HEK293 (cell line): ENCODE measurements around the gene TUBGCP6.

Experiments
- CTCF ChIA-PET: fragments of 350-600 bp; formaldehyde crosslinking; extraction: SDS; loops from one replicate; lab custom pipeline; 2021; ENCODE audit warnings: antibody characterized with exemption; lab: Yijun Ruan, JAX
- POLR2A ChIA-PET: fragments of 300-600 bp; formaldehyde crosslinking; extraction: SDS; loops from one replicate; lab custom pipeline; 2020; ENCODE audit warnings: antibody characterized with exemption, inconsistent platforms; lab: Yijun Ruan, JAX
- H3K27ac ChIP-seq: fragments of 200-500 bp; sonication (Bioruptor generic); 2 replicates; pipeline ENCODE4 v1.5.1; 2014; ENCODE audit warnings: low read depth, low read length, control low read depth, inconsistent platforms; ENCODE audit errors: extremely low read depth
- H3K36me3 ChIP-seq, 2 experiments: fragments of 200-500 bp in 1 of 2; sonication (Bioruptor generic) in 1 of 2; 1 replicate in 1 of 2; 2 replicates in 1 of 2; pipeline ENCODE4 v1.5.1; 2014 to 2017; ENCODE audit warnings: inconsistent platforms in 2 of 2, low read length in 2 of 2; ENCODE audit not compliant: control insufficient read depth in 2 of 2, insufficient read depth in 1 of 2
- H3K4me1 ChIP-seq: fragments of 200-500 bp; sonication (Bioruptor generic); 2 replicates; pipeline ENCODE4 v1.5.1; 2014; ENCODE audit warnings: mild to moderate bottlenecking, low read length, inconsistent platforms; ENCODE audit not compliant: control insufficient read depth, insufficient read depth
- H3K4me3 ChIP-seq: 2 replicates; pipeline ENCODE4 v1.5.1; 2011; ENCODE audit warnings: low read depth, mild to moderate bottlenecking, control low read depth, low read length, moderate library complexity
- H3K9me3 ChIP-seq: fragments of 200-500 bp; sonication (Bioruptor generic); 2 replicates; pipeline ENCODE4 v1.5.1; 2014; ENCODE audit warnings: low read depth, low read length, inconsistent platforms; ENCODE audit not compliant: control insufficient read depth, insufficient read depth
- GLIS1 ChIP-seq: fragments of 450-650 bp; formaldehyde crosslinking; IDR thresholded peaks from 2 replicates; pipeline ENCODE4 v1.5.1; 2016; ENCODE audit warnings: missing biosample characterization, missing genetic modification characterization
- KLF1 ChIP-seq: fragments of 450-650 bp; formaldehyde crosslinking; IDR thresholded peaks from 2 replicates; pipeline ENCODE4 v1.5.1; 2016; ENCODE audit warnings: missing biosample characterization, missing genetic modification characterization
- KLF8 ChIP-seq: fragments of 450-650 bp; formaldehyde crosslinking; IDR thresholded peaks from 2 replicates; pipeline ENCODE4 v1.5.1; 2016; ENCODE audit warnings: missing biosample characterization, missing genetic modification characterization
- KLF9 ChIP-seq: fragments of 450-650 bp; formaldehyde crosslinking; IDR thresholded peaks from 2 replicates; pipeline ENCODE4 v1.5.1; 2016; ENCODE audit warnings: missing biosample characterization, missing genetic modification characterization, low read depth
- OSR2 ChIP-seq: fragments of 450-650 bp; formaldehyde crosslinking; IDR thresholded peaks from 2 replicates; pipeline ENCODE4 v1.5.1; 2016; ENCODE audit warnings: missing biosample characterization, missing genetic modification characterization
- ZBTB44 ChIP-seq: fragments of 450-650 bp; IDR thresholded peaks from 2 replicates; pipeline ENCODE4 v1.5.1; 2018; ENCODE audit warnings: missing biosample characterization, mild to moderate bottlenecking, missing genetic modification characterization
- ZBTB48 ChIP-seq: fragments of 450-650 bp; formaldehyde crosslinking; IDR thresholded peaks from 2 replicates; pipeline ENCODE4 v1.5.1; 2016; ENCODE audit warnings: missing biosample characterization, missing genetic modification characterization
- ZNF169 ChIP-seq: fragments of 450-650 bp; formaldehyde crosslinking; IDR thresholded peaks from 2 replicates; pipeline ENCODE4 v1.5.1; 2016; ENCODE audit warnings: missing biosample characterization, missing genetic modification characterization
- ZNF2 ChIP-seq: fragments of 450-650 bp; formaldehyde crosslinking; IDR thresholded peaks from 2 replicates; pipeline ENCODE4 v1.5.1; 2016; ENCODE audit warnings: missing biosample characterization, missing genetic modification characterization
- ZNF274 ChIP-seq, 2 experiments: fragments of 200-500 bp in 1 of 2; fragments of 450-650 bp in 1 of 2; sonication (Bioruptor generic) in 1 of 2; formaldehyde crosslinking in 1 of 2; IDR thresholded peaks; 2 replicates each; pipeline versions ENCODE4 v1.5.1 to v1.6.1; 2014 to 2016; ENCODE audit warnings: borderline replicate concordance in 1 of 2, inconsistent platforms in 1 of 2, low read length in 1 of 2, missing biosample characterization in 1 of 2, missing genetic modification characterization in 1 of 2
- ZNF416 ChIP-seq: fragments of 450-650 bp; formaldehyde crosslinking; IDR thresholded peaks from 2 replicates; pipeline ENCODE4 v1.5.1; 2016; ENCODE audit warnings: missing biosample characterization, missing genetic modification characterization
- ZNF560 ChIP-seq: fragments of 450-650 bp; formaldehyde crosslinking; IDR thresholded peaks from 2 replicates; pipeline ENCODE4 v1.5.1; 2017; ENCODE audit warnings: missing biosample characterization, missing genetic modification characterization, borderline replicate concordance
- ZNF585B ChIP-seq: fragments of 450-650 bp; formaldehyde crosslinking; IDR thresholded peaks from 2 replicates; pipeline ENCODE4 v1.5.1; 2016; ENCODE audit warnings: missing biosample characterization, missing genetic modification characterization
- ZSCAN18 ChIP-seq: fragments of 450-650 bp; formaldehyde crosslinking; IDR thresholded peaks from 2 replicates; pipeline ENCODE4 v1.5.1; 2016; ENCODE audit warnings: missing biosample characterization, missing genetic modification characterization
- TF ChIP-seq, protein P1 (sequence below): fragments of 450-650 bp; formaldehyde crosslinking; IDR thresholded peaks from 2 replicates; pipeline ENCODE4 v1.5.1; 2016; ENCODE audit warnings: missing biosample characterization, missing genetic modification characterization
- TF ChIP-seq, protein P2 (sequence below): fragments of 450-650 bp; formaldehyde crosslinking; IDR thresholded peaks from 2 replicates; pipeline ENCODE4 v1.5.1; 2016; ENCODE audit warnings: missing biosample characterization, missing genetic modification characterization

TUBGCP6 gene

DNA sequence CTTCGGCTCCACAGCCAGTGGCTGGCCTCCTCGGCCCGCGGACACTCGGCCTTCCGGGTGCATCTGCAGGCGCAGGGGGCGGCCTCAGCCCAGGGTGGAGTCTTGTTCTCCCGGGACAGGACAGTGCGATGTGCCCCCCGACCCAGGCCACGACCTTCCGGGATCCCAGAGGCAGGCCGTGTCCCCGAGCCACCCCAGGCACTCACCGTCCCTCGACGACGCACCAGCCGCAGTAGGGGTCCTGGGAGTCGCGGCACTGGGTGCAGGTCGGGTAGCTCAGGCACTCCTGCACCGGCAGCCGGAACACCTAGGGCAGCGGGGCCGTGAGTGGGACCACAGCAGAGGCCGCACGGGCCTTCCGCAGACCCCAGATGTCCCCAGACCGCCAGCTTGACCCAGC lies 42.9 kb upstream of the TUBGCP6 start (continued):
- no peak for TF ChIP-seq ZSCAN18
- TF ChIP-seq, protein P1, sequence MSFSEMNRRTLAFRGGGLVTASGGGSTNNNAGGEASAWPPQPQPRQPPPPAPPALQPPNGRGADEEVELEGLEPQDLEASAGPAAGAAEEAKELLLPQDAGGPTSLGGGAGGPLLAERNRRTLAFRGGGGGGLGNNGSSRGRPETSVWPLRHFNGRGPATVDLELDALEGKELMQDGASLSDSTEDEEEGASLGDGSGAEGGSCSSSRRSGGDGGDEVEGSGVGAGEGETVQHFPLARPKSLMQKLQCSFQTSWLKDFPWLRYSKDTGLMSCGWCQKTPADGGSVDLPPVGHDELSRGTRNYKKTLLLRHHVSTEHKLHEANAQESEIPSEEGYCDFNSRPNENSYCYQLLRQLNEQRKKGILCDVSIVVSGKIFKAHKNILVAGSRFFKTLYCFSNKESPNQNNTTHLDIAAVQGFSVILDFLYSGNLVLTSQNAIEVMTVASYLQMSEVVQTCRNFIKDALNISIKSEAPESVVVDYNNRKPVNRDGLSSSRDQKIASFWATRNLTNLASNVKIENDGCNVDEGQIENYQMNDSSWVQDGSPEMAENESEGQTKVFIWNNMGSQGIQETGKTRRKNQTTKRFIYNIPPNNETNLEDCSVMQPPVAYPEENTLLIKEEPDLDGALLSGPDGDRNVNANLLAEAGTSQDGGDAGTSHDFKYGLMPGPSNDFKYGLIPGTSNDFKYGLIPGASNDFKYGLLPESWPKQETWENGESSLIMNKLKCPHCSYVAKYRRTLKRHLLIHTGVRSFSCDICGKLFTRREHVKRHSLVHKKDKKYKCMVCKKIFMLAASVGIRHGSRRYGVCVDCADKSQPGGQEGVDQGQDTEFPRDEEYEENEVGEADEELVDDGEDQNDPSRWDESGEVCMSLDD (tag by site-specific recombination): no peak
- no peak for TF ChIP-seq ZNF2
- no peak for TF ChIP-seq ZBTB44

DNA sequence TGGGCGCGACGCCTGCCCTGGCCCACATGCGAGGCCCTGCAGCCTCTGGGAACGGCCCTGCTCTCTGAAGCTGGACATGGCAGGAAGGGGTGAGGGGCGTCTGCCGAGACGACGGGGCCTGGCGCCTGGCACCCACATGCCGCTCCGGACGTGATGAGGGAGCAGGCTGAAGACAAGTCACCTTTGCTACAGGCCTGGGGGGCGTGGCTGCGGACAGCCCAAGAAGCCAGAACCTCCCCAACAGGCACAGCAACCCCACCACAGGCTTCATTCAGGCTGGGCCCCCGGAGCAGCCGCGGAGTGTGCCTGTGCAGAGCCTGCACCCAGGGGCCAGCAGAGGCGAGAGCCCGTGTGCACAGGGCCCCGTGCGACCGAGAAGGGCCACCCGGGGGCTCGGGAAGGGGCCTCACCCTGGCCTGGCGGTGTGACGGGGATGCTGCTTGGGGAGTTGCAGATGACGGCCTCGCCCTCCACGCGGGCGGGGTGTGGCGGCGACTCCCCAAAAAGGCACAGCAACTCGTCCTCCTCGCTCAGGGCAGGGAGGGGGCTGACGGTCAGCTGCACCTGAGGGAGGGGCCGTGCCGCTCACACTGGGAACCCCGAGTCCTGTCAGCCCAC lies 42.0 kb upstream of the TUBGCP6 start:
- Histone ChIP-seq H3K36me3 (peaks cover 0 to 93% of the 10 kb centered on the region in 2 experiments; a peak in 1 of 3 replicates), H3K4me3 (no peak overlapping the region)
- TF ChIP-seq OSR2 (tag by site-specific recombination) (no peak), KLF9 (tag by site-specific recombination) (0 out of 2 replicates have a peak, but pooled peaks have one; percentile 23), KLF1 (tag by site-specific recombination) (peak; percentile 95), ZNF416 (tag by site-specific recombination) (no peak), ZNF274 (IDR thresholded peaks at IDR 0.05; ENCODE audit: low read length) (no peak), ZNF274 (tag by site-specific recombination; IDR thresholded peaks at IDR 0.05; ENCODE audit: borderline replicate concordance) (no peak), ZBTB48 (tag by site-specific recombination) (no peak), KLF8 (tag by site-specific recombination) (0 out of 2 replicates have a peak, but pooled peaks have one; percentile 37), GLIS1 (no peak)
- TF ChIP-seq, protein P2, sequence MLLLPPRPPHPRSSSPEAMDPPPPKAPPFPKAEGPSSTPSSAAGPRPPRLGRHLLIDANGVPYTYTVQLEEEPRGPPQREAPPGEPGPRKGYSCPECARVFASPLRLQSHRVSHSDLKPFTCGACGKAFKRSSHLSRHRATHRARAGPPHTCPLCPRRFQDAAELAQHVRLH (tag by site-specific recombination): no peak
- TF ChIP-seq, all 188 proteins: peak for 3
- H3K4me1 ChIP-seq: no peaks in the 10 kb centered on the region
- H3K27ac ChIP-seq: no peak overlapping the region
- POLR2A ChIA-PET: no interaction called here
- CTCF ChIA-PET: interaction anchor here (1.0 to 1.2 kb wide), 2 partner anchors 14 to 55 kb away, joined by 5 read pairs; no protein-coding TSS in a partner anchor
- H3K9me3 ChIP-seq: no peaks in the 10 kb centered on the region

DNA sequence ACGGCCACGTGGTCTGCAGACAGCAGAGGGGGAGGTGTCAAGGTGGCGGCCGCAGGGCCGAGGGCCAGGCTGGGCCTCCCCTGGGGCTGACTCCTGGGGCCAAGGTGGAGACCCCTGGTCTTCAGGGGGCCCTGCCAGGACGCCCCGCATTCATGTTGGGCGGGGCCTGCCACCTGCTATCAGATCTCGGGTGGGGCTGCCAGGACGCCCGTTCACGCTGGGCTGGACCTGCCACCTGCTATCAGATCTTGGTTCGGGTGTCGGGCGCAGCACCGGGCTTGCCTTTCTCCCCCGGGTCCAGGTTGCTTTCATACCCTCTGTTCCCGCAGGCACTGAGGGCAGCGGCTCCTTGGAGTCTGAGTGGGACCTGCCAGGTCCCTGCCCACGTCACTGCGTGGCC lies 41.5 kb upstream of the TUBGCP6 start:
- POLR2A ChIA-PET: no interaction called here

More for the DNA sequence above, 41.5 kb upstream of the TUBGCP6 start:
- no peaks in the 10 kb centered on the region for H3K9me3 ChIP-seq
- H3K4me1 ChIP-seq: no peaks in the 10 kb centered on the region
- TF ChIP-seq KLF1 (tag by site-specific recombination) (peak; percentile 30; the same call in 1 of the 2 replicates), ZNF169 (tag by site-specific recombination) (no peak), ZNF585B (tag by site-specific recombination) (no peak), ZNF560 (tag by site-specific recombination) (no peak), KLF8 (tag by site-specific recombination) (peak; percentile 66; the same call in 1 of the 2 replicates)
- peaks cover 0 to 93% of the 10 kb centered on the region in 2 experiments; a peak in 1 of 3 replicates for H3K36me3 ChIP-seq
- CTCF ChIA-PET: interaction anchor here (1.0 kb wide), 1 partner anchor 13 kb away, joined by 5 read pairs; no protein-coding TSS in a partner anchor
- H3K27ac ChIP-seq: no peak overlapping the region
- no peak overlapping the region for H3K4me3 ChIP-seq
